ENCODE data around the gene CHRFAM7A.
"Not testable (repeated sequence)": the region's sequence is repeated elsewhere in the genome, so short reads cannot be mapped to it uniquely, and the experiment has no call there.

CHRFAM7A gene

DNA sequence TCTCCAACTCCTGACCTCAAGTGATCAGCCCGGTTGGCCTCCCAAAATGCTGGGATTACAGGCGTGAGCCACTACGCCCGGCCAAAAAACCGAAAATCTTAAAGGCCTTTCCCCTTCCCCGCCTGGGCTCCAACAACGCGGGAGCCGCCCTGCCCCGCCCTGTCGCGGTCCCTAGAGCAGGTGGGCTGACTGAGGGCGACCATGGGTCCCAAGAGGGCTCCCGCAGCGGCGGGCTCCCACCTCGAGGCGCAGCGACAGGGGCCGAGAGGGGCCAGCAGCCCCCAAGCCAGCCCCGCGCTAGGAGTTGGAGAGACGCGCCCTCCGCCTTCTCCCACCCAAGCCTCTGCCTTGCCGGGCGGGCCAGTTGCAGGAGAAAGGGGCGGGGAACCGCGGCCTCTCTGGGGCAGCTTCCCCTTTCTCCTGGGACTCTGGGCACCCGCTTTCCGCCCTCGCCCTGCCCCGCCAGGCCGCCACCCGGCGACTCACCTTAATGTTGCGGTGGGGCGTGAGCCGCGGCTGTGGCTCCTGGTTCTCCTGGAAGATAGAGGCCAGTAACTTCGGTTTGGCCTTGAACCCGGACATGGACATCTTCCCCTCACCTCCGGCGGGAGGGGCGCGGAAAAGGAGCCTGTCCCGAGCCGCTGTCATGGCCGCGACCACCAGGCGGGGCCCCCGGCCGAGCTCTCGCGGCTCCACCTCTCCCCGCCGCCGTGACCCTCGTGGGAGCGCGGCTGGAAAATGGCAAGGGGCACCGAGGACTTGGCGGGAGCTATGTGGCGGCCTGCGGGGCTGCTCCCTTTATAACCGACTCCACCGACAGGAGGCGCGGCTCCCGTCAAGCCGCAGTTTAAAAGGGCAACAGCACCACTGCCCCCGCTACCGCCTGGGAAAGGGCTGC lies at the start of gene CHRFAM7A:
Gene CHRFAM7A, minus strand, starts transcription at position 775 of the 898 bp plus-strand sequence. CDS start 10,189 bp downstream, outside the sequence.
- not testable (repeated sequence) for DNase-seq (ENCODE audit: low spot score)

DNA sequence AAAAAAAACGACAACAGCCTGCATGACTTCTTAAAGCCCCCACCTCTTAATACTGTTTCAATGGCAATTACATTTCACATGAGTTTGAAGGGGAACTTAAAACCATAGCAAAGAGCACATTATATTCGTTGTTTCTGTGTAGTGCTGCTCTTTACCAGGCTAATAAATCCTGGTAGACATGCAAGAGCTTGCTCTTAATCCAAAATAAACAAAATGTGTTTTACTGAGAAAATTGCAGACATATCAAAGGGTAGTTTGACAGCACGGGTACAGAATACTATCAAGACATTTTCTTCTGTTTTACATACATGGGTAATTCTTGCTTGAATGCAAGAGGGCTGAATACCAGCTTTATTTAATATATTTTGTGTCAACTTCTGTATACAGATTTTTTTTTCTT lies 45.0 kb upstream of the CHRFAM7A start:
- DNase-seq (ENCODE audit: low spot score) = not testable (repeated sequence)

DNA sequence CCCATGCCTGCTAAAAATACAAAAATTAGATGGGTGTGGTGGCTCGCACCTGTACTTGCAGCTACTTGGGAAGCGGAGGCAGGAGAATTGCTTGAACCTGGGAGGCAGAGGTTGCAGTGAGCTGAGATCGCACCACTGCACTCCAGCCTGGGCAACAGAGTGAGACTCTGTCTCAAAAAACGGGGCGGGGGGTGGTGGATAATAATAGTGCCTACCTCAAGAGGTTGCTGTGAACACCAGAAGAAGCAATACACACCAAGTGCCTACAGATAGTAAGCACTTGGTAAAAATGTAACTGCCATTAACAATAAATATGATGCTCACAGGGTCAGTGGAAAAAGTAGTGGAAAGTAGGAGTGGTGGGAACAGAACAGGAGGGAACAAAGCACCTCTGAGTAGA lies 42.5 kb upstream of the CHRFAM7A start:
- not testable (repeated sequence) for DNase-seq (ENCODE audit: low spot score)

DNA sequence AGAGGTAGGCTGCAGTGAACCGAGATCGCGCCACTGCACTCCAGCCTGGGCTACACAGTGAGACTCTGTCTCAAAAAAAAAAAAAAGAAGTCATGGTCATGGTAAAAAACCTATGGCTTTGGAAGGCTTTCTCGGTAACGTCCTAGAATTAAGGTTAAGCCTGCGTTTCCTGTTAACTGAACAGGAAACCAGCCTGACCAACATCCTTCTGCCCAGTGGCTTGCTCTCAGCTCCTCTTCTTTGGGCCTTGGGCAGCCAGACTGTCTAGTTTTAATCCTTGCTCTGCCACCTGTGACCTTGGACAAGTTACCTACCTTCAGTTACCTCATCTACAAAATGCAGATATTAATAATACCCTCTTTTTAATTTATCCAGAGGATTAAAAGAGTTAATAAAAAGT lies 27.4 kb upstream of the CHRFAM7A start:
- DNase-seq (ENCODE audit: low spot score) = not testable (repeated sequence)

DNA sequence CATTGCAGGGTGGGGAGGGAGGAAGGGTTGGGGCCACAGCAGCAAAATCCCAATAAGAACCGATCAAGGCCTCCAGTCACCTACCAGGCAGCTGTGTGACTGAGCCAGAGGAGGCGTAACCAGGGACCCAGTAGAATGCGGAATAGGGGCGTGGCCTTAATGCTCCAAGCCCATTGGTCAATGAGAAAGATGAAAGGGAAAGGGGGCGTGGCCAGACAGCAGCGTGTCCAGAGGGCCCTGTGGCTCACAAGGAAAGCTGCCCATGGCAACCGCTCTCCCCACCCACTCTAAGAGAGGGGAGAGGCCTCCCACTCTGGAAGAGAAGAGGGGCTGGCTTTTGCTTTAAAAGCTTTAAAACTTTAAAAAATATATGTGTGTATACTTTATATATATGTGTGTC lies 20.8 kb upstream of the CHRFAM7A start, which contains the start of gene GOLGA8R:
Gene GOLGA8R, minus strand, starts transcription at position 101 of the 400 bp plus-strand sequence. Its CDS starts 98 bp downstream, at position 3.
- not testable (repeated sequence) for DNase-seq (ENCODE audit: low spot score)

DNA sequence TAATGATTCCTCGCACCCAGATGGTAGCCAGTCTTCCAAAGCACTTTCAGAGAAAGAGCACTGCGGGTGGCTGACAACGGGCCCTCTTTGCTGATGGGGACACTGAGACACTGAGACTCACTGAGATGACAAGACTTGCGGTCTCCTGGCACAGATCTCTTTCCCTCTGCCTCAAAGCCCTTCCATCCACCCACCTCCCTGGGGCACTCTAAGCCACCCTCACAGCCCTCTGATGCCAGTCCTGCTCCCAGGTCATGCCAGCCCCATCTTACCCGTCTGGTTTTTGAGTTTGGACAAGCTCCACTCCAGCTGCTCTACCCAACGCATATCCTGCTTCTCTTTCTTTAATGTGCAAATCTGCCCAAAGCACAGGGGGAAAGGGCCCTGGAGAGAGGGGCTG lies 14.3 kb upstream of the CHRFAM7A start:
- peak; percentile 0 for DNase-seq (ENCODE audit: low spot score)

DNA sequence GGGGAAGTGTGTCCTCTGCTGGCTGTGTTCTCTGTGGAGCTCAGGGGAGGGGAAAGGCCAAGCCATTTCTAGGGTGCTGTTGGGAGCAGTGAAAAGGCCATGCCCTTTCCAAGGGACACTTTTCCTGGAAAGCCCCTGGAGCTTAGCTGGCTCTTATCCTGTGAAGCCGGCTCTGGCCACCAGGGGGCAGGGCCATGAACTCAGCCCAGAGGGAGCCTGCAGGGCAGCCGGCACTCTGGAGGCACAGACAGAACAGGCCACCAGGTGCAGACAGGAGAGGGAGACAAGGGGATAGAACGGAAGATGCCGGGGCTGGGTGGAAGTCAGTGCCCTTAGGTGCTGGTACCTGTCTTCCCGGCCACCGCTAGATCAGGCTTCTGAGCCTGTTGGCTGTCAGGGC lies 5.6 kb upstream of the CHRFAM7A start:
- DNase-seq (ENCODE audit: low spot score) = not testable (repeated sequence)

DNA sequence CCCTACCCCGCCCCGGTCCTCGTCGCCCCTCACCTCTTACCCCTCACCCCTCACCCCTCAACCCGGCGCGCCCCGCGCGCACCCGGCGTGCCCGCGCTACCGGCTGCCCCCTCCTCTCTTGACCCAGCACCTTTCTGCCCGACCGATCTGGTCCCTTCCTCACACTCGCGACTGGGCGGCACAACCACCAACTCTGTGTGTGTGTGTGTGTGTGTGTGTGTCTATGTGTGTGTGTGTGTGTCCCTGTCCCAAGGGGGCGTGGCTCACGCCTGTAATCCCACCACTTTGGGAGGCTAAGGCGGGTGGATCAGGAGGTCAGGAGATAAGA lies 288 bp upstream of the CHRFAM7A start:
- not testable (repeated sequence) for DNase-seq (ENCODE audit: low spot score)

DNA sequence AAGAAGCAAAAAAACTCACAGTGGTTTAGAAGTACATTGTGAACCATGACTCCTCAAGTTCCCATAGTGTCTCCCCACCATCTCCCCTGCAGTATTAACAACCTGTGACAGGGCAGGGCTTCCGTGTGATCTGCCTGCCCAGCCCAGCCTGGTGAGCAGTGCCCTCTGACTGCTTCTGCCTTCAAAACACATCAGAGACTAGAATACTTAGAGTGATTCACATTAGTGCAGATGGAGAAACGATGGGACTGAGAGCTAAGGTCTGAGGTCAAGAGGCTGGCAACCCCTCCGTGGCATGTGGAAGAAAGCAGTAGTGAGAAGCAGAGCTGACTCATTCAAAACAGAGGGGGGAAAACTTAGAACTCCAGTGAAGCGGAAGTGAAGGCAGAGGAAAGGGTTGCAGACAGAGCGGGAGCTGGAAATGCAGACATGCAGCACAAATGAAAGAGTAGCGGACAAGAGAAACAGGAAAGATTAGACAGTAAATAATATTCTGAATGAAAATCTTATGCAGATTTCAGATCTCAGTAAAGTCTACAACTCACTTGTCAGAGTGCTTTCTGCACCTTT lies 6.9 kb downstream of the CHRFAM7A start:
- DNase-seq (ENCODE audit: low spot score) = not testable (repeated sequence)

DNA sequence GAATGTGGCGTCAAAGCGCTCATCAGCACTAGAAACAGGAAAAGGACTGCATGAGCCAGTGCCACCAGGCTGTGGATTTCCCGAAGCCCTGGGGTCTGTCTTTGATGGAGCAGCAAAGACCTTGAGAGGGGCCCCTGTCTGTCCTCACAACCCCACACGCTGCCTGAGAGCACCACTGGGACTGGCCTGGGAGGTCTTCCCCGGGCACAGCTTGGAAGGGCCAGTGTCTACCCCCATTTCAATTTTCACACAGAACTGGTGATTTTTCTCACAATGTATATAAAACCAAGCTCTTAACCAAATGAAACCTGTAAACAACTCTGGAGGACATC lies 16.3 kb downstream of the CHRFAM7A start:
- not testable (repeated sequence) for DNase-seq (ENCODE audit: low spot score)

DNA sequence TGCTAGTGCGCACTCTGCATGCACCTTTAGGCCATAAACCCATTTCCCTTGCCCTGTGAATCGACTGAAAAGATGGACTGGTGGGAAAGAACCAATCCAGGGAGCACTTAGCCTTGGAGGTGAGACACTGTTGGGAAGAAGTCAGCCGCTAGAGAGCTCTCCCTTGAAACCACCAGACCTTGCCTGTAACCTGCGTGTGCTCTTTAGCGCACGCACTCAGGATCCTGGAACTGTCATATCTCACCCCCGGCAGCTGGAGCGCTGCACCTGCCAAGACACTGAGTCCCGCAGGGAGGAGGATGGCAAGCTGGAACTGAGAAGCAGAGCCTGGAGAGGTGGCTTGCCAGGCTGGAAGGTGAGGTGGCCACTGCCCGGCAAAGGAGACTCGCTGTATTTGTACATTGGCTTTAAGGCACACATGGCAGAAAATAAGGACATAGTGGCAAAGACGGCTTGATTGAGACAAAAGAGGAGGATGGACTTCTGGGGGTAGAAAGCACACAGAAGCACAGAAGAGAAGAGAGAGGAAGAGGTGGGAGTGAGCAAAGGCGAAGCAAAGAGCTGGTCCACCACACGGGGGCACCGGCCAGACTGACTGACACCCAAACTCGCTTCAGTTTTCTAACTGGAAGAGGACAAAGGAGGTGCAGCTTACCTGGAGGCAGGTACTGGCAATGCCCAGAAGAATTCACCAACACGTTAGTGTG lies 16.8 kb downstream of the CHRFAM7A start:
- DNase-seq (ENCODE audit: low spot score) = not testable (repeated sequence)

DNA sequence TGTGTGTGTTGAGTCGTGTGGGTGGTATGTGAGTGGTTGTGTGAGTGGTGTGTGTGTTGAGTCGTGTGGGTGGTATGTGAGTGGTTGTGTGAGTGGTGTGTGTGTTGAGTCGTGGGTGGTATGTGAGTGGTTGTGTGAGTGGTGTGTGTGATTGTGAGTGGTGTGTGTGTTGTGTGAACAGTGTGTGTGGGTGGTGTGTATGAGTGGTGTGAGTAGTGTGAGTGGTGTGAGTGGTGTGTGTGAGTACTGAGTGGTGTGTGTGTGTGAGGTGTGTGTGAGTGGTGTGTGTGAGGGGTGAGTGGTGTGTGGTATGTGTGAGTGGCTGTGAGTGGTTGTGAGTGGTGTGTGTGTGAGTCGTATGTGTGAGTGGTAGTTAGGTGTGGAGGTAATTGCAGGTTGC lies 17.5 kb downstream of the CHRFAM7A start:
- not testable (repeated sequence) for DNase-seq (ENCODE audit: low spot score)

DNA sequence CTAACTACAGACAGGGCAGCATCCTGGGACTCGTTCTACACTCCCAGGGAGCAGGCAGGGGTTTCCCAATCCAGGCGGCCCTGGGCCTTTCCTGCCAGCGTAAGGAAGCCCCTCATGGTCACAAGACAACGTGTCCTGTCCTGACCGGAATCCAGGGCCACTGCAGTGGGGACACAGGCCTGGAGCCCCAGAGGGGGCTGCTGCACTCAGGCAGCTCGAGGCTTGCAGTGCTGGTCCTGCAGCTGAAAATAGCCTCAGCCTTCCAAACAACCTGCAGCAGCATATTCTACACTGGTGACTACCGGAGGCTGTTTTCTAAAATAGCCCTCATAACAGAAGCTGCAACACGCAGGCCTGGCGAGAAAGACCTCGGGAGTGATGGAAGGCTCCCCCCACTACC lies 18.5 kb downstream of the CHRFAM7A start:
- DNase-seq (ENCODE audit: low spot score) = not testable (repeated sequence)

DNA sequence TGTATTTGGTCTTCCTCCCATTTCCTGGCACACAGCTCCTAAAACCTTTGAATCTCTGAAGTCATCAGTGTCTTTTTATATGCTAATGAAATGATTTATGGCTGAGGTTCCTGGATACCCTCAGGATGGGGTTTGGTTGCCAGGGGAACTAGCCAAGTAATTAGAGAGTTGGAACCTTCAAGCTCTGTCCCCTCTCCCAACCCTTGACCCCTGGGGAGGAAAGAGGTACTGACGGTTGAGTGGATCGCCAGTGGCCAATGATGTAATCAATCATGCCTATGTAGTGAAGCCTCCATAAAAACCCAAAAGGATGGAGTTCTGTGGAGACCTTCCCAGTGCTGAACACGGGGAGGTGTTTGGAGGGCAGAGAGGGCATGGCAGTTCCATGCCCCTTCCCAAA lies 25.1 kb downstream of the CHRFAM7A start:
- DNase-seq (ENCODE audit: low spot score) = not testable (repeated sequence)

DNA sequence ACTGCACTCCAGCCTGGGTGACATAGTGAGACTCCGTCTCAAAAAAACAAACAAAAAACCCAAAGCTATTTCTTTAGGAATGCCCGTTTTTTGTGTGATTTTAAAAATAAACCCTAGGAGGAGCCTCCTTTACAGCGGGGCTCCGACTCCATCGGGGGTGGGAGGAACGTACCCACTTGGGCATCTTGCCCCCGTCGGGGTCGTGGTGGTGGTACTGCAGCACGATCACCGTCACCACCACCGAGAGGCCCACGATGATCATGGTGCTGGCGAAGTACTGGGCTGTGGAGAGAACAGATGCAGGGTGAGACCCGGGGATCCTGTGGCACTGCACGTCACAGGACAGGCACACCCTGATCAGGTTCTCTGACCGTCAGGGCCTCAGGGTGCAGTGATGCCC lies 26.1 kb downstream of the CHRFAM7A start:
- not testable (repeated sequence) for DNase-seq (ENCODE audit: low spot score)

DNA sequence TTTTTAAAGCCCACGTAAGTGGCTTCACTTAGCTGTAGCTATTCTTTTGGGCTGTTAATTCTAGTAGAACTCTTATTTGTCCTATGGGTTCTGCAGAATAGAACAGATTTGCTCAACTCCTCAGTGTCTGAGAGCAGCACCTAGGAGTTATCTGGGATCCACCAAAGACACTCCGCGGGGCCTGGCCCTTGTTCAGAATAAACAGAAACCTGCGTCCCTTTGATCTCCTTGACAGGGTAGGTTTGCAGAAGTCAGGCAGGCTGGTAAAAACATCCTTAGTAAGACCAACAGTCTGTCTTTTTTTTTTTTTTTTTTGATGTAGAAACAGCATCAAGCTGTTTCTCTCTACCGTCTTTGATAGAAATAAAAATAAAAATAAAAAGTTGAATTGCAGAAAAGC lies 31.9 kb downstream of the CHRFAM7A start:
- DNase-seq (ENCODE audit: low spot score) = not testable (repeated sequence)

DNA sequence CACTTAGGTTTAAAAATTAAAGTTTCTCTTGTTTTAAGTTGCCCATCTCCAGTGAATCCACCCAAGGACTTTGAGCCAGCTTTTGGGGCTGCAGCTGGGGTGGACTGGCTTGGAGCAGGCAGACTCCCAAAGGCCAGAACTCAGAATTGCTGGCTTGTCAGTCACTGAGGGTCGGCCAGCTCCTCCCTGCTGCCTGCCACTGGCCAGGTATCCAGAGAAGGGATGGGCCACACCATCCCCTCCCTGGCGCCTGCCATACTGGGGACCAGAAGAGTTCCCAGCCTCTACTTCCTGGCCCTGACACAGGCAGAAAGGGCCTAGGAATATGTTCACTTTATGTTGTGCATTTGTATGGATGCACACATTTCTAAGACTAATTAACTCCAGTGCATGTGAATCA lies 32.4 kb downstream of the CHRFAM7A start:
- DNase-seq (ENCODE audit: low spot score) = not testable (repeated sequence)

DNA sequence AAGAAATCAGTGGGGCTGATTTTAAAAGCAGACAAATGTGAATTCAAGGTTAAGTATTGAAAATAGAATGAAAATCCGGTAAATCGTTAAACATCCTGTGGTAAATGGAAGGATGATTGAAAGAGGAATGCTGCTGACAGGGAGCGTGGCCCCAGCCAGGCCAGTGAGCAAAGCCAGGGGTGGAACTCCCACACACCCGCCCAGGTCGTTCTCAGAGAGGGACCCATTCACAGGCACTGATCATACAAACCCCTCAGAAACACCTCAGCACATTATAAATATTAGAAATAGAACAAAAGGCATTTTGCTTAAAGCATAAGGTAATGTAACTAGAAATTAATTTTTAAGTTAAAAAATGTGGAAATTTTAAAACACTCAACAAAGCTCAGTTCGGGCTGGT lies 38.3 kb downstream of the CHRFAM7A start:
- not testable (repeated sequence) for DNase-seq (ENCODE audit: low spot score)

DNA sequence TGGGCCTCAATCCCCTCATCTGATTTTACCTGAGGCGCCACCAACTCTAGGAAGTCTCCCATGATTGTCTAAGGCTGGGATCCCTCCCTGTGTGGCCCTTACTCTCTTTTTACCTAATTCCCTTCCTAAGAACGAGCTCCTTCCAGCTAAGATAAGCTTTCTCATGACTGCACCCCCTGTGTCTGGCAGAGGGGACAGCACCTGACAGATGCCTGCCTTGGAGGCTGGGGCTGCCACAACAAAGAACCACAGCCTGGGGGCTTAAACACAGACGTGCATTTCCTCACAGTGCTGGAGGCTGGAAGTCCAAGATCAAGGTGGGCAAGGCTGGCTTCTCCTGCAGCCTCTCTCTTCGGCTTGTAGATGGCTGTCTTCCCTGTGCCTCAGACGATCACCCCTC lies 43.5 kb downstream of the CHRFAM7A start:
- not testable (repeated sequence) for DNase-seq (ENCODE audit: low spot score)

DNA sequence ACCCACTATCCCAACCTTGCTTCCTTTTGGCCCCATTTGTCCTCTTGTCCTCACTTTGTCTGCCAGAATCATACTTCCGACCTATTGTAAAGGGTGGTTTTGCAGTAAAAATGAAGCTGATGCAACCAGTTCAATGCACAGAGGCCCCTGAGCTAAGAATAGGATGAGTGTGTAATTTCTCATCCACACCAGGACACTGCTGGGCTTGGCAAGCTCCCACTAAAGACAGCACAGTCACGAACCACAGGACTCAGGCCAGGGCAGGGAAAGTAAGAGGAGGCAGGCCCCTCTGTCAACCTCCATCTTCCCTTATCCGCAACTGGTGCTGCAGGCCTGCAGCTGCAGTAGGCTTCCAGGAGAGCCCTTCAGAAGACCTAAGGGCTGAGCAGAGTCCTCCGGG lies 56.8 kb downstream of the CHRFAM7A start:
- DNase-seq (ENCODE audit: low spot score) = not testable (repeated sequence)

DNA sequence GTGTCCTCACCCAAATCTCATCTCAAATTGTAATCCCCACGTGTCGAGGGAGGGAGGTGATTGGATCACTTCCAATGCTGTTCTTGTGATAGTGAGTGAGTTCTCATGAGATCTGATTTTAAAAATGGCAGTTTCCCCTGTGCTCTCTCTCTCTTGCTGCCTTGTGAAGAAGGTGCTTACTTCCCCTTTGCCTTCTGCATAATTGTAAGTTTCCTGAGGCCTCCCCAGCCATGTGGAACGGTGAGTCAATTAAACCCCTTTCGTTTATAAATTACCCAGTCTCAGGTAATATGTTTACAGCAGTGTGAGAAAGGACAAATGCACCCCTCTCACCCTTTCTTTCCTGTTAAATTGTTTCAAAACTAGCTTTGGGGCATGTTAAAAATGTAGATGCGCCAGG lies 59.2 kb downstream of the CHRFAM7A start:
- not testable (repeated sequence) for DNase-seq (ENCODE audit: low spot score)

DNA sequence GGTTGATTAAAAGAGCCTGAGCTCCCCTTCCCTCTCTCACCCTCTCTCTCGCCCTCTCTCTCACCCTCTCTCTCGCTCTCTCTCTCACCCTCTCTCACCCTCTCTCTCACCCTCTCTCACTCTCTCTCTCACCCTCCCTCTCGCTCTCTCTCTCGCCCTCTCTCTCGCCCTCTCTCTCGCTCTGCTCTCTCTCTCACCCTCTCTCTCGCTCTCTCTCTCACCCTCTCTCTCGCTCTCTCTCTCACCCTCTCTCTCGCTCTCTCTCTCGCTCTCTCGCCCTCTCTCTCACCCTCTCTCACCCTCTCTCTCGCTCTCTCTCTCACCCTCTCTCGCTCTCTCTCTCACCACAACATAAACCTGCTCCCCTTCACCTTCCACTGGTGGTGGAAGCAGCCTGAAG lies 67.2 kb downstream of the CHRFAM7A start:
- not testable (repeated sequence) for DNase-seq (ENCODE audit: low spot score)

DNA sequence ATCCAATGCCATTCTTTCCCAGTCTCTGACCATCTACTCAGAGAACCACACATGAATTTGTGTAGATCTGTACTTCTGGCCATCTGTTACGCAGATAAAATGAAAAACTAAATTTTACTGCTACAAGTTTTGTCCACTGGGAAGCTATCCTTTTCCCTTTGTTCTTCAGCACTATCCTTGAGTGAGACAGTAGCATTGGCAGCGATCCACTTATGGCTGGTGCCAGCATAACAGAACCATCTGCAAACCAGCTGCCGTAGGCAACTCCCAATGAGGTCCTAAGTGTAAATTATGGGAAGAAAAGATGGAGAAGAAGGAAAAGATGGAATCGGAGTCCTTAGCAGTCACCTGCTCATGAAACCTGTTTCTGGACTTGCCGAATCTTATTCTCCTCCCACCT lies 72.3 kb downstream of the CHRFAM7A start:
- DNase-seq (ENCODE audit: low spot score) = not testable (repeated sequence)

Data from pons (tissue), 1 donor.